ENCODE data around the gene PDE4DIP.
"Not testable (repeated sequence)": the region's sequence is repeated elsewhere in the genome, so short reads cannot be mapped to it uniquely, and the experiment has no call there.

Gene PDE4DIP

DNA sequence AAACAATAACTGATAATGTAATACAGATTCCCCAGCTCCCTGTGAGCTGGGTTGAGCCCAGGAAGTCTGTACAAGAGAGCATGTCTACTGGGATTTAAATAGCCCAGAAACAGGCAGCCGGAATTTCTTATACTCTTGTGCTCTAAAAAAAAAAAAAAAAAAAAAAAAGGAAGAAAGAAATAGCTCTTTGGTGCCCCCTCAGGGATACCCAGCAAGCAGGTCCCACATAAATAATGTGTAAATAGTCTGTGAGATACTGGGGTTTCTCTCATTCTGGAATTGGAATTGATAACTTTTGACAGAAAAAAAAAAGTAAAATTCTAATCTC lies 25.4 kb downstream of the PDE4DIP start:
- DNase-seq (ENCODE audit: low read depth in 2 of 2) = not testable (repeated sequence)

GRCh38 chr1:148874408-148875388 lies 30.5 kb downstream of the PDE4DIP start:
- not testable (repeated sequence) for DNase-seq (ENCODE audit: low read depth in 2 of 2)

GRCh38 chr1:148879812-148880416 lies 35.7 kb downstream of the PDE4DIP start:
- not testable (repeated sequence) for DNase-seq (ENCODE audit: low read depth in 2 of 2)

DNA sequence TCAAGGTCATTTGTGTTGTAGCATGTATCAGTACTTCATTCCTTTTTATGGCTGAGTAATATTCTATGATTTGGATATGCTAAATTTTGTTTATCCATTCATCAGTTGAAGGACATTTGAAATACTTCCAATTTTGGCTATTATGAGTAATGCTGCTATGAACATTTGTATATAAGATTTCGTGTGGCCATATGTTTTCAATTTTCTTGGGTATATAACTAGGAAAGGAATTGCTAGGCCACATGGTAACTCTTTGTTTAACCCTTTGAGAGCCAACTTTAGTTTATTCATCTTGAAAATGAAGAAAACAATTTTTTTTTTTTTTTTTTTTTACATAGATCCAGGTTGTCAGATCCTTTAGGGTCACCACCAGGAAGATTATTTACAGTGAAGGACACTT lies 37.0 kb downstream of the PDE4DIP start:
- not testable (repeated sequence) for DNase-seq (ENCODE audit: low read depth in 2 of 2)

GRCh38 chr1:148885219-148885618 lies 41.0 kb downstream of the PDE4DIP start:
- DNase-seq (ENCODE audit: low read depth in 2 of 2) = not testable (repeated sequence)

GRCh38 chr1:148886293-148886692 lies 42.1 kb downstream of the PDE4DIP start:
- DNase-seq (ENCODE audit: low read depth in 2 of 2) = not testable (repeated sequence)

DNA sequence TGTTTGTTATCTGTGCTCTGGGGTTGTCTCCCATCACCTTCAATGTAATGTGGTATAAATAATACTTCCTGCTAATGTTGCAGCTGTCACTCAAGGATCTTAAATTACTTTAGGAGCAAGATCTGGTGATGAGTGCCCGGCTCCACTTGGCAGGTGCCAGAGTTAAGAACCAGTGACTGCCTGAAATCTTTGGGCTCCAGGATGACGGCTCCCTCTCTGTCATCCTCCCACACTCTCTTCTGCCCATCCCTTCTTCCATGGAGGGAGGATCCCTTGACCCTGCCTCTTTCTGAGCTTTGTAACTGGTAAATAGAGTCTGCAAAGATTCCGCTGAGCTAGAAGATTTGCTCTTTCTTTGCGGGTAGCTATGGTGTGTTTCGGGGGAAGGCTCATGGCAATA lies 44.4 kb downstream of the PDE4DIP start:
- not testable (repeated sequence) for DNase-seq (ENCODE audit: low read depth in 2 of 2)

GRCh38 chr1:148889267-148890074 lies 45.2 kb downstream of the PDE4DIP start:
- not testable (repeated sequence) for DNase-seq (ENCODE audit: low read depth in 2 of 2)

DNA sequence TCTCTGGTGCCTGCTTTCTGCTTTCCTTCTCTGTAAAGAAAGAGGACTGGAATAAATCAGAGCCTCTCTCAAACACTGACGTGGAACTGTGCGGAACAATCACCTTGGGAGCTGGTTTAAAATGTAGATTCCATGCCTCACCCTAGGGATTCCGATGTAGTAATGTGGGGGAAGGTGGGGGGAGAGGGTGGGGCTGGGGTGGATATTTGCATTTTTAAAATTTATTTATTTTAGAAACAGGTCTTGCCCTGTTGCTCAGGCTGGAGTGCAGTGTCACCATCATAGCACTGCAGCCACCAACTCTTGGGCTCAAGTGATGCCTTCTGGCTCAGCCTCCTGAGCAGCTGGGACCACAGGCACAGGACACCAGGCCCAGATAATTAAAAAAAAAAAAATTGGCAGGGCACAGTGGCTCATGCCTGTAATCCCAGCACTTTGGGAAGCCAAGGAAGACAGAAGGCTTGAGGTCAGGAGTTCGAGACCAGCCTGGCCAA lies 45.9 kb downstream of the PDE4DIP start:
- not testable (repeated sequence) for DNase-seq (ENCODE audit: low read depth in 2 of 2)

- DNase-seq (ENCODE audit: low read depth in 2 of 2) = not testable (repeated sequence)
Measured at GRCh38 chr1:148894360-148895352, 50.4 kb downstream of the PDE4DIP start.

DNA sequence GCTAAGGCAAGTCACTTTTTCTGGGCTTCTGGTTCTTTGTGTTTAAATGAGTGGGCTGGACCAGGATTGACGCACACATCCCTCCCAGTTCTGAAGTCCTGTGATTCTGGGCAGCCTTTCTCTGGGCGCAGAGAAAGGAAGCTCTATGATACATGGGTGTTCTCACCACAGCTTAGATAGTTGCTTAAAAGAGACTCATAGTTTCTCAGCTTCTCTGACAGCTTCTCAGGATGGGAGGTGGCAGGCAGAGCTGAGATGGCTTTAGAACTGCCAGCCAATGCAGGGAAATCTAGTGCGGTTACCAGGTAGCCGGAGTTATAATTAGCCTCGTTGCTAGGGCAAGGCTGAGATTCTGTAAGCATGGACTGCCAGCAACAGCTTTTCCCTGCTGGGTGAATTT lies 55.8 kb downstream of the PDE4DIP start:
- not testable (repeated sequence) for DNase-seq (ENCODE audit: low read depth in 2 of 2)

DNA sequence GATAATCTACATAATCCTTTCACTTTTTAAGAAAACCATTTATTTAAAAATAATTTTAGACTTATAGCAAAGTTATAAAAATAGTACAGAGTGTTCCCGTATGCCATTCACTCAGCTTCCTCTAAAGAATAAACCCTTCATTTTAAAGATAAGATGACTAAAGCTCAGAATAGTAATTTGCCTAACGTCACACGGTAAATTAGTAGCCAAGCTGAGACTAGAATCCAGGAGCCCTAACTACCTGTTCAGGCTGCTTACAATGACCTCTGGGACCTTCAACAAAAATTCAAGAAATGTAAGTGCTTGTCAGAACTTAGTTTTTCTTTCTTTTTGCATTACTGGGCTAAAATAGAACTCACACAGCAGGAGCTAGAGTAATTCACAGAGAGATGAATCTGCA lies 56.5 kb downstream of the PDE4DIP start:
- not testable (repeated sequence) for DNase-seq (ENCODE audit: low read depth in 2 of 2)

DNA sequence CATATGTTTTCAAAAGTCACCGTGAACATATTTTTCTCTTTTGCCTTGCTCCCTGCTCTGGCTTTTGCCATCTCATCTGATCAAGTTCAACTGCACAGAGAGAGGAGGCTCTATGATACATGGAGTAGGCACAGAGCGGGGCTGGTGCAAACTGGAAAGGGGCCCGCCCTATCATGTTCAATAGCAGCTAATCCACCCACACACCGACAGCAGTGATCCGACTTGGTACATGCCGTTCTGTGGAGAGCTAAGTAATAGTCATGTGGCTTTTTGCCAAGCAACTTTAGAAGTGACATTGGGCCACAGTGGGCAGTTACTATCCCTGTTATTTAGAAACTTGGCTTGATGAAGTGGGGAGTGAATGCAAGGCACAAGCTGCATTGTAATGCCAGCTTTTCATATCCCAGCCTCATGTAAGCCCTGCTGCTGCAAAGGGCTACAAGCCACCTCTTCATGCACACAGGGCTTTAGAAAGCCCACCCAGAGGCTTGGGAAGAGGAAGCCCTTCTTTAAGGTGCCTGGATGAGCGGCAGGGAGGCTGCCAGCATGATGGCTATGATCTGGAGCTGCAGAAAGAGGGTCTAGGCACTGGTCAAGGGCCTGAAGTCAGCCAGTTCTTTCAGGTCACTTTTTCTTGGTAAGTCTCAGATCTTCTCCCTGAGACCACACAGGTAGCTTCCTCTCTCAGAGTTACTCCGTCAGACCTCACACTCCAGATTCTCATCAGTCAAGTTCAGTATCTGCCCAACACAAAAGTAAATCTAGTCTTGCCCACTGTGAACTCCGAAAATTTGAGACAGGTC lies 57.1 kb downstream of the PDE4DIP start:
- DNase-seq (ENCODE audit: low read depth in 2 of 2) = not testable (repeated sequence)

- DNase-seq (ENCODE audit: low read depth in 2 of 2) = not testable (repeated sequence)
Measured at GRCh38 chr1:148901953-148902341, 57.7 kb downstream of the PDE4DIP start.

DNA sequence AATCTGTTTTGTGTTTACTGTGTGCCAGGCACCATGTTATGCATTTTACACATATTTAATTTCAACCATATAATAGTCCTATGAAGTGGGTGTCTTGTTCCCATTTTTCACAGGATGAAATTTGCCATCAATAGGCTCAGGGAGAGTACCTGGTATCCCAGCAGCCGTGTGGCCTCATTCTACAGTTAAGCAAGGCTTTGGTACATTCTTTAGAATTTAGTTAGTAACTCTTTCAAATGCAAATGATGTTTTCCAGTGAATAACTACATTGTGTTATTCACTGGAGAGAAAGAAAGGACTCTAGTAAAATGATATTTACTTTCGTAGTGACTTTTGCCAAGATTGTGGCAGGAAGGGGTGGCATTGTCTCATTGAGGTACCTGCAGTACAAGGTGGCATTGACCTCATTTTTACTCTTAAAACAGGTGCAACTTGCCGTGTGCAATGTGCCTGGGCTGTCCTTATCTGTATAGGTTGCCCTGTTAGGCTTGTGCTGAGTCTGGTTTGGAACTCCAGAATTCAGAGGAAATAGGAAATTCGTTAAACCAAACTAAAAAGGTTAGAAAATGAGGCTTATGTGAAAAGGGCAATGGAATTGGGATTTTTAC lies 65.1 kb downstream of the PDE4DIP start:
- DNase-seq (ENCODE audit: low read depth in 2 of 2) = not testable (repeated sequence)

DNA sequence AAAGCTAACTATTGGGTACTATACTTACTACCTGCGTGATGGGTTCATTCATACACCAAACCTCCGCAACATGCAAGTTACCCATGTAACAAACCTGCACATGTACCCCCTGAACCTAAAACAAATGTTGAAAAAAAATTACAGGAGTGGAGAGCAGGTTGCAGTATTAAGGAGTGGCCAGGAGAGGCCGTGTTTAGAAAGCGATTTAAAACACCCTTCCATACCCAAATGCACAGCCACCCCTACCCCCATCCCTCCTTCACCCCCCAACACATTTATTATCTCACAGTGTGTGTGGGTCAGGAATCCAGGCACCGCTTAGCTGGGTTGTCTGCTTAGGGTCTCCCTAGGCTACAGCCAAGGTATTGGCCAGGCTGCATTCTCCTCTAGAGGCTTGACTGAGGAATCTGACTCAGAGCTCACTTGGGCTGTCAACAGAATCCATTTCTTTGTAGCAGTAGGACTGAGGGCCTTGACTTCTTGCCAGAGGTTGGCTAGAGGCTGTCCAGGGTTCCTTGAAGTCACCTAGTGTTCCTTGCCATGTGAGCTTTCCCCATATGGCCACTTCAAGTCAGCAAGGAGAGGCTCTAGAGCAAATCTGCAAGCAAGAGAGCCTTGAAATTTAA lies 67.2 kb downstream of the PDE4DIP start:
- not testable (repeated sequence) for DNase-seq (ENCODE audit: low read depth in 2 of 2)

DNA sequence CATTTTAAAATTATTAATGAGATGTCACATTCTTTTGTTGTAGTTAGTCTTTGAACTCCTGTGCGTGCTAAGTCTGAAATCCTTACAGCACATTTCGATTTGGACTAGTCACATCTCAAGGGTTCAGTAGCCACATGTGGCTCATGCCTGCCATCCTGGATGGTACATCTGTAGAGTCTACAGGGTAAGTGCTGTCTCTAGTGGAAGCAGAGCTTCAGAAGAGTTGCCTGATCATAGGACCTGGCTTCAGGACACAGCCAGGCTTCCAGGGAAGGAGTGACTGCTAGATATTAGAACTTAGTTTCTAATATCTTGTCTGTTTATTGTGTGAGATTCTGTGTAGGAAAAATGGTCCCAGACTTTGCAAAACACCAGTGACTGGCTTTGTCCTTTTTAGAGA lies 72.0 kb downstream of the PDE4DIP start:
- DNase-seq (ENCODE audit: low read depth in 2 of 2) = not testable (repeated sequence)

GRCh38 chr1:148916695-148917348 lies 72.6 kb downstream of the PDE4DIP start:
- DNase-seq (ENCODE audit: low read depth in 2 of 2) = not testable (repeated sequence)
